Muscle layer of duodenum (tissue), 2 donors: Measurements from ENCODE around the gene SF3A2.

Experiments
- H3K27ac ChIP-seq: one replicate; pipeline ENCODE4 v1.7.0; 2013; ENCODE audit warnings: mild to moderate bottlenecking, low read length
- H3K27me3 ChIP-seq: one replicate; pipeline ENCODE4 v1.7.0; 2013; ENCODE audit warnings: low read depth, mild to moderate bottlenecking, control low read depth, low read length
- H3K36me3 ChIP-seq, 2 donors: one replicate each; pipeline ENCODE4 v1.7.0; 2013; ENCODE audit warnings: low read length in 2 of 2, control low read depth in 1 of 2, mild to moderate bottlenecking in 1 of 2; ENCODE audit not compliant: insufficient read depth in 2 of 2, control insufficient read depth in 1 of 2
- H3K4me1 ChIP-seq, 2 donors: one replicate each; pipeline ENCODE4 v1.7.0; 2013; ENCODE audit warnings: low read length in 2 of 2, mild to moderate bottlenecking in 2 of 2, control low read depth in 1 of 2, moderate library complexity in 1 of 2; ENCODE audit not compliant: insufficient read depth in 2 of 2, control insufficient read depth in 1 of 2
- H3K4me3 ChIP-seq, 2 donors: one replicate each; pipeline ENCODE4 v1.7.0; 2013; ENCODE audit warnings: low read length in 2 of 2, low read depth in 1 of 2, mild to moderate bottlenecking in 1 of 2
- H3K9me3 ChIP-seq, 2 donors: one replicate each; pipeline ENCODE4 v1.7.0; 2013; ENCODE audit warnings: low read length in 2 of 2, control low read depth in 1 of 2, mild to moderate bottlenecking in 1 of 2; ENCODE audit not compliant: control insufficient read depth in 1 of 2
- donor health status: healthy.

The SF3A2 gene

GRCh38 chr19:2296141-2296540, 59.5 kb downstream of the SF3A2 start:
- no peak overlapping the region for H3K27ac ChIP-seq
- H3K4me1 ChIP-seq, result peaks cover 0 to 19% of the 10 kb centered on the region in 2 donors
- no peak overlapping the region for H3K4me3 ChIP-seq
- peaks cover 4% of the 10 kb centered on the region for H3K27me3 ChIP-seq
- H3K36me3 ChIP-seq, result no peaks in the 10 kb centered on the region
- no peaks in the 10 kb centered on the region for H3K9me3 ChIP-seq
